T-helper 1 cell treated with Interleukin-12 subunit alpha and Interleukin-12 subunit beta and Interleukin-4 antibody, amounts not matched to agents 30 ng/mL and 1 ng/mL, for 36 hours (primary cell): ENCODE data around the gene LTK. TPM values are rescaled to one million over a fixed set of nuclear protein-coding genes. Genes with fewer than 3 reads are reported as not detected.

Source experiments
- intact Hi-C: fragments of 100-400 bp; cut with micrococcal nuclease; formaldehyde crosslinking; loops from one replicate; pipeline ENCODE4 v1.15.1; 2024
- total RNA-seq: library from RNA; stranded (reverse); gene quantifications from 2 replicates; pipeline ENCODE4 v1.2.3, GENCODE V29; 2022

The LTK gene
- 0.49 and 0.78 TPM in 2 replicates for total RNA-seq

DNA sequence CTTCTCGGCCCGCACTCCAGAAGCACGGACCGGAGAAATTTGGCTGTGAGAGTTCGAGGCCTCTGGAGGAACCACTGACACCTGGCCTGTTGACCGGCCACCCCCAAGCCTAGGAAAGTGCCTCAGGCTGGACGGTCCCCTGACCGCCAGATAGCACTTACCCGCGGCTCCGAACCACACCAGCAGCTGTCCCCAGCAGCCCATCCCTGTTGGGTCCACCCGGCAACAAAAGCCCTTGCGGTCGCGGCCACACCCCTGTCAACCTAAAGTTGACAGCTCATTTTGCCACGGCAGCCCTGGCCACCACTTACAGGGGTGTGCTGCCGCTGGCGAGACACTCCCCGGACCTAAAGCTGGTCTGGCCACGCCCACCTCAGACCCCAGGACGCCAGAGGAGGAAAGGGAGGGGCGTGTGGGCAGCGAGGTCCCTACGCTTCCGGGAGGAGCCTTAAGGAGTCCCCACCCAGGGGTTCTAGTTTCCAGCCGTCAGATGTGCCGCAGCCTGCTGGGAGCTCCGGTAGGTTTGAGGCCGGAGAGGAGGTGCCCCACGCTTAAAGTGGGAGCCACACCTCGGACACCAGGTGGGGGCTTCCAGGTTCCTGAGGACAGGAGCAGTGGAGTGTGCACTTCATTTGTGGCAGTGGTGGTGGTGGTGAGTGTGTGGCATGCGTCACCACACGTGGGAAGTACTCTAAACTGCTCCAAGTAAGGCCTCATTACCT, at the start of gene LTK:
Gene LTK (minus strand): TSS at position 322 of the 722 bp plus-strand sequence. CDS start 118 bp downstream, at position 204.
- intact Hi-C loops, result loop anchor here (2.0 kb wide), 1 partner anchor 21 kb away; the partner anchor contains the start of gene ITPKA

GRCh38 chr15:41562784-41563198, 49.2 kb upstream of the LTK start:
- intact Hi-C loops, result no loop called here

GRCh38 chr15:41562244-41562643, 48.6 kb upstream of the LTK start:
- intact Hi-C loops, result no loop called here

DNA sequence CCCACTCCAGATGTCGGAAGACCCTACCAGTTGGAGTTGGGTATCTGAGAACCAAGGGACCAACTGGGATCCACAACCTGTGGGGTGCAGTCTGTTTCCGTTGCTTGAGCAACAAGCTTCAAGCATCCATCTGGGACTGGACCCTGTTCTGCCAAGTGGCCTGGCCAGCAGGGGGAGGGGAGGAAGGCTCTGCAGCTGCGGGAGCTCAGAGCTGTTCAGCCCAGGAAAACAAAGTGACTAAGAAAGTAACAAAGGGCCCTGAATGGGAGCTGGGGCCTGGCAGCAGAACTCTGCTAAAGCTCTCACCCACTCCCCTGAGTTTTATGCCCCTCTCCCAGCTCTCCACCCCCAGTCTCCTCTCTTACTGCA, 48.1 kb upstream of the LTK start:
- intact Hi-C loops, result no loop called here

GRCh38 chr15:41561104-41561776, 47.6 kb upstream of the LTK start:
- intact Hi-C loops, result no loop called here

DNA sequence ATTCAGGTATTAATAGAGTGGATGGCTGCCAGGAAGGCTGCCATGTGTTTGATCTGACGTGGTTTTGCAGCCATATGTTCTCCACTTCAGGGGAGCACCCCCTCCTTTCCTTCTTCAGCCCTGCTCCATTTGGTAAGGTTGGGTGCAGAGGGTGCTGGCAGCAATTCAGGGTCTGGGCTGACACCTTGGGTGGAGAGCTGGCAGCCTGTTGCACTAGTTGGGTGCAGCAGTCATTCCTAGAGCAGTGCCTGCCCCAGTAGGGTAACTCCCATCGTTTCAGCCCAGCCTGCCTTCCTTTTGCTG, 46.9 kb upstream of the LTK start:
- intact Hi-C loops, result no loop called here

DNA sequence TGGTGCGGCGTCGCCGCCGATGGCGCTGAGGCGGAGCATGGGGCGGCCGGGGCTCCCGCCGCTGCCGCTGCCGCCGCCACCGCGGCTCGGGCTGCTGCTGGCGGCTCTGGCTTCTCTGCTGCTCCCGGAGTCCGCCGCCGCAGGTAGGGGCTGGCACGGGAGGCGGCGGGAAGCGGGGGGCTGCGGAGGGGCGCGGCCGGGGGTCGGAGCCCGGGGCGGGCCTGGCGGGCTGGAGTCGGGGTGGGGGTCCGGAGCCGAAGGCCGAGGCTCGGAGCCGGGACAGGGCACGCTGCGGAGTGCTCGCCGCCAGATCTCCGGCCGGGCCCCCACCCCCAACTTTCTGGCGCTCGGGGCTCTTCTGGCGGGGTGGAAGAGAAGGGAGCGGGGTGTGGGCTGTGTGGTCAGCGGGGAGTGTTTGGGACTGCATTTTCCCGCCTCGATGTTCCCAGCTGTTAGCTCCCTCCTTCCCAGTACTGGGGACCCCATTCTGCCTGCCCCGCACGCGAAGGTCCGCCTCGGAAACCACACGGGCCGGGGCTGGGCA, 45.7 kb upstream of the LTK start:
- intact Hi-C loops, result loop anchor here (1.0 to 5.0 kb wide), 4 partner anchors 67 to 268 kb away; partner anchors contain the start of genes ITPKA and JMJD7

DNA sequence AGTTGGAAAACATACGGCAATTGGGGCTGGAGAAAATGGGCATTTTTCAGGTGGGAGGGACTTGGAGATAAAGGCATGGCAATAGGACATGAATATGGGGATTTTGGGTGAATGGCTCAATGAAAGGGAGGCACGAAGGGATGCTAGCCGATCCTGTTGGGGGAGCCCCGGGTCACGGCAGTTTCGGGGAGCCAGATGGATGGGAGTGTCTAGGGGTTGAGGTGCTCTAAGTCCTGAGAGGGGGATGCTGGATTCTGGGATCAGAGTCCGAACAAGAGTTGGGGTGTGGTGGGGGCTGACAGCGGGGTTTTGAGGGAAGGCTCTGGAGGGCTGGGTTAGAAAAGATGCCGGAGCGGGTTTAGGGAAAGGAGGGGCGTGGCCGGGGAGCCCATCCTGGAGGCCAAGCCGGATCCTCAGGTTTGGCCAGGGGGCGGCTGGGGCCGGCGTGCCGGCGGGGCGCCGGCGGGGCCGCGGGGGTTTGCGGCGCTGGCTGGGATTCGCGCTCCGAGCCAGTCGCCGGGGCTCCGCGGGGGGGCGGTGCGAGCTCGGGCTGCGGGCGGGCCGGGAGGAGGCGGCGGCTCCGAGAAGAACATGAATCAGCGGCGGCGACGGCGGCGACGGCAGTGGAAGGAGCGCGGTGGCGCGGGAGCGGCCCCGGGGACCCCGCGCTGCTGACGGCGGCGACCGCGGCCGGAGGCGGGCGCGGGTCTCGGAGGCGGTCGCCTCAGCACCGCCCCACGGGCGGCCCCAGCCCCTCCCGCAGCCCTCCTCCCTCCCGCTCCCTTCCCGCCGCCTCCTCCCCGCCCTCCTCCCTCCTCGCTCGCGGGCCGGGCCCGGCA, 45.0 kb upstream of the LTK start, which contains the start of gene TYRO3:
Gene TYRO3 (plus strand): TSS at position 813 of the 839 bp plus-strand sequence. CDS start 46 bp downstream, outside the sequence.
- intact Hi-C loops, result loop anchor here (1.0 to 5.0 kb wide), 4 partner anchors 66 to 269 kb away; partner anchors contain the start of genes ITPKA and JMJD7

GRCh38 chr15:41557673-41558399, 44.2 kb upstream of the LTK start:
- intact Hi-C loops, result loop anchor here (1.0 to 5.0 kb wide), 8 partner anchors 14 to 346 kb away; partner anchors contain the start of genes ITPKA, JMJD7, MAPKBP1 and RPAP1

- intact Hi-C loops, result loop anchor here (1.0 to 5.0 kb wide), 8 partner anchors 12 to 348 kb away; partner anchors contain the start of genes ITPKA, JMJD7, MAPKBP1 and RPAP1
Observed at GRCh38 chr15:41556677-41557076, 43.0 kb upstream of the LTK start.

DNA sequence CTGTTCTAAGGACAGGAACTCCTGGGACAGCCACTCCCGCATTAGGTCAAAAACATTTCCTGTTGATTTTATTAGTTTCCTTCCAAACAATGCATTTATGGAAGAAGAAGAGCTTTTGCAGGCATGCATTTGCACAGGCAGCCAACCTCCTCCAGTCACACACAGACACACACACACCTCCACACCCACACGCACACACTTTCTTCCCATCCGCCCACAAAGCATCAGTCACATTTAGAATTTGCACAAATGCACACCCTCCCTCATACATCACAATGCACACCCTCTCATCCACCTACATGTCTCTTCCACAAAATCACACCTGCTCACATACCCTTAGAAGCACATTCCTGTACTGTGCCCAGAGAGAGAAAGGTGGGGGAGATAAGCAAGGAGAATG, 41.3 kb upstream of the LTK start:
- intact Hi-C loops, result loop anchor here (5.0 kb wide), 3 partner anchors 63 to 272 kb away; partner anchors contain the start of genes ITPKA and JMJD7

GRCh38 chr15:41554343-41554742, 40.7 kb upstream of the LTK start:
- intact Hi-C loops, result no loop called here

- intact Hi-C loops, result no loop called here
Observed at GRCh38 chr15:41553731-41554130, 40.1 kb upstream of the LTK start.

DNA sequence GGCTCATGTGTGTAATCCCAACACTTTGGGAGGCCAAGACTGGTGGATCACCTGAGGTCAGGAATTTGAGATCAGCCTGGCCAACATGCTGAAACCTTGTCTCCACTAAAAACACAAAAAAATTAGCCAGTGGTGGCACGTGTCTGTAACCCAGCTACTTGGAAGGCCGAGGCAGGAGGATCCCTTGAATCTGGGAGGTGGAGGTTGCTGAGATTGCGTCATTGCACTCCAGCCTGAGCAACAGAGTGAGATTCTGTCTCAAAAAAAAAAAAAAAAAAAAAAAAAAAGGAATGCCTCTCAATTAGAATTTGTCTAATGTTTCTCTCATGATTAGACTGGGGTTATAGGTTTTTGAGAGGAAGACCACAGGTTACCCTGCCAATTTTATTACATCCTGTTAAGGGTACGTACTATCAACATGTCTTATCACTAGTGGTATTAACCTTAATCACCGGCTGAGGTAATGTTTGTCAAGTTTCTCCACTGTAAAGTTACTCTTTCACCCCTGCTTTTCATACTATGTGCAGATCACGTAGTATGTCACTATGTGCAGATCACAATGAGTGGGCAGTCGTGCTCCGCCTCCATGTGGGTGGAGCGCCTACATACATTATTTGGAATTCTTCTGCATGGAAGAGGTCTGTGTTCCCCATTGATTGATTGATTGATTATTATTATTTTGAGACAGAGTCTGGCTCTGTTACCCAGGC, 36.6 kb upstream of the LTK start:
- intact Hi-C loops, result no loop called here

- intact Hi-C loops, result loop anchor here (10.0 kb wide), 1 partner anchor 728 kb away; the partner anchor contains the start of genes GANC and TMEM87A
Observed at GRCh38 chr15:41546851-41547786, 33.5 kb upstream of the LTK start.

- intact Hi-C loops, result loop anchor here (10.0 kb wide), 1 partner anchor 730 kb away; the partner anchor contains the start of genes GANC and TMEM87A
Observed at GRCh38 chr15:41545218-41545617, 31.6 kb upstream of the LTK start.

GRCh38 chr15:41544650-41545015, 31.0 kb upstream of the LTK start:
- intact Hi-C loops, result loop anchor here (1.0 to 10.0 kb wide), 8 partner anchors 13 to 730 kb away; partner anchors contain the start of genes CHP1, EHD4, GANC and NDUFAF1

DNA sequence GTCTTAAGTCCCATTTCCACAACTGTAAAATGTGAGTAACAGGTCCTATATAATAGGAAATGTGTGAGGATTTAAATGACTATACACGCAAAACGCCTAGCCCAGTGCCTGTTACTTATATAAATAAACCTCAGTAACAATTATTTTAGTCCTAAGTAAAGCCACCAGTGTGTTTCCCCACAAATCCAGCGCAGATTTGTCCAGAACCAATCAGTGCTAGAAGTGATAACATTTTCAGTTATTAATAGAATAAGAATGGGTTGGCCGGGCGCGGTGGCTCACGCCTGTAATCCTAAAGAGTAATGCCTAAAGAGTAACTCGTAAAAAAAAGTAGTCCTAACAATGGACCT, 29.9 kb upstream of the LTK start:
- intact Hi-C loops, result loop anchor here (5.0 to 10.0 kb wide), 2 partner anchors 429 to 731 kb away; partner anchors contain the start of genes EHD4, GANC and TMEM87A
